Smooth muscle cell (in vitro differentiated cells): ENCODE data around the gene PTPRN2. TPM values are rescaled to one million over a fixed set of nuclear protein-coding genes. Genes with fewer than 3 reads are reported as not detected.

Experiments used
- DNase-seq: peaks from one replicate; lab custom pipeline; 2025; ENCODE audit not compliant: unreplicated experiment; lab: John Stamatoyannopoulos, UW
- H2AFZ ChIP-seq: fragments of 200-600 bp; sonication (generic); 2 replicates; pipeline ENCODE4 v1.6.0; 2016; ENCODE audit warnings: antibody characterized with exemption, low read depth, mild to moderate bottlenecking
- H3F3A ChIP-seq: fragments of 200-600 bp; sonication (generic); 2 replicates; pipeline ENCODE4 v1.6.0; 2017; ENCODE audit warnings: antibody characterized with exemption, low read depth
- H3K27ac ChIP-seq: fragments of 200-600 bp; sonication (generic); 2 replicates; pipeline ENCODE4 v1.5.1; 2016; ENCODE audit warnings: low read depth, mild to moderate bottlenecking
- H3K27me3 ChIP-seq: fragments of 200-600 bp; sonication (generic); 2 replicates; pipeline ENCODE4 v1.6.1; 2016; ENCODE audit warnings: low read depth, mild to moderate bottlenecking
- H3K36me3 ChIP-seq: fragments of 200-600 bp; sonication (generic); 2 replicates; pipeline ENCODE4 v1.5.1; 2016; ENCODE audit warnings: low read depth
- H3K4me1 ChIP-seq: fragments of 200-600 bp; sonication (generic); 2 replicates; pipeline ENCODE4 v1.5.1; 2016; ENCODE audit warnings: low read depth
- H3K4me2 ChIP-seq: fragments of 200-600 bp; sonication (generic); 2 replicates; pipeline ENCODE4 v1.6.0; 2016; ENCODE audit warnings: mild to moderate bottlenecking
- H3K4me3 ChIP-seq: fragments of 200-600 bp; sonication (generic); 2 replicates; pipeline ENCODE4 v1.5.1; 2016; ENCODE audit warnings: mild to moderate bottlenecking
- H3K79me2 ChIP-seq: fragments of 200-600 bp; sonication (generic); 2 replicates; pipeline ENCODE4 v1.6.0; 2016; ENCODE audit warnings: low read depth, mild to moderate bottlenecking
- H3K9ac ChIP-seq: fragments of 200-600 bp; sonication (generic); 2 replicates; pipeline ENCODE4 v1.6.0; 2016; ENCODE audit warnings: low read depth
- H3K9me3 ChIP-seq: fragments of 200-600 bp; sonication (generic); replicated peaks from 2 replicates; pipeline ENCODE4 v1.5.1; 2016; ENCODE audit warnings: low read depth
- H4K20me1 ChIP-seq: fragments of 200-600 bp; sonication (generic); 2 replicates; pipeline ENCODE4 v1.6.0; 2016; ENCODE audit warnings: low read depth
- CTCF ChIP-seq: fragments of 200-600 bp; sonication (generic); IDR thresholded peaks from 2 replicates; pipeline ENCODE4 v1.5.1; 2017; ENCODE audit warnings: borderline replicate concordance, mild to moderate bottlenecking, antibody characterized with exemption; ENCODE audit not compliant: insufficient read depth, poor library complexity, severe bottlenecking
- WGBS: methylation state at CpG from one replicate; pipeline ENCODE4 v1.1.7; 2016; ENCODE audit warnings: low lambda C conversion rate; 5-methylcytosine and 5-hydroxymethylcytosine counted together
- polyA plus RNA-seq: library from polyadenylated mRNA; unstranded; fragments of >200 nt; fragmentation: Nextera tagmentation; extraction: Ambion mirVana; gene quantifications from 2 replicates; pipeline ENCODE4 v1.2.1, GENCODE V29; 2016
- total RNA-seq: library from RNA; depleted of rRNA; stranded (reverse); fragments of >200 nt; gene quantifications from 2 replicates; pipeline ENCODE4 v1.2.3, GENCODE V29; 2014

PTPRN2 gene
- total and polyA plus RNA-seq, 2 experiments from 2014 or later: 0.09 to 0.87 TPM

- no peak overlapping the region for H3K9ac ChIP-seq
- no peaks in the 10 kb centered on the region for H3K9me3 ChIP-seq
- H3K79me2 ChIP-seq: no peaks in the 10 kb centered on the region
- H3K27ac ChIP-seq: no peak overlapping the region
- H3K36me3 ChIP-seq: no peaks in the 10 kb centered on the region
- H3K4me1 ChIP-seq: no peaks in the 10 kb centered on the region
- no peak overlapping the region for H2AFZ ChIP-seq
- H3F3A ChIP-seq: no peaks in the 10 kb centered on the region
- no peak for TF ChIP-seq CTCF
- peaks cover 31% of the 10 kb centered on the region for H3K27me3 ChIP-seq
- H4K20me1 ChIP-seq: no peaks in the 10 kb centered on the region
- no peak overlapping the region for H3K4me3 ChIP-seq
- no peak overlapping the region for H3K4me2 ChIP-seq
- DNase-seq: no peak
- WGBS: 74% methylated on average over 15 of the region's 15 CpGs
These were observed 990.7 kb downstream of the PTPRN2 start for GRCh38 chr7:157596881-157597280.

GRCh38 chr7:157596471-157596870 lies 991.2 kb downstream of the PTPRN2 start:
- no peak for TF ChIP-seq CTCF
- H3K9ac ChIP-seq: no peak overlapping the region
- no peak overlapping the region for H3K27ac ChIP-seq
- peaks cover 27% of the 10 kb centered on the region for H3K27me3 ChIP-seq
- H4K20me1 ChIP-seq: no peaks in the 10 kb centered on the region
- WGBS: 82% methylated on average over 11 of the region's 11 CpGs
- no peaks in the 10 kb centered on the region for H3K9me3 ChIP-seq
- H2AFZ ChIP-seq: no peak overlapping the region
- no peaks in the 10 kb centered on the region for H3K4me1 ChIP-seq
- no peak for DNase-seq
- H3F3A ChIP-seq: no peaks in the 10 kb centered on the region
- no peaks in the 10 kb centered on the region for H3K79me2 ChIP-seq
- H3K4me2 ChIP-seq: no peak overlapping the region
- H3K36me3 ChIP-seq: no peaks in the 10 kb centered on the region
- no peak overlapping the region for H3K4me3 ChIP-seq

- no peak for TF ChIP-seq CTCF
- Histone ChIP-seq H4K20me1 (no peaks in the 10 kb centered on the region), H3K9ac (no peak overlapping the region), H3K4me1 (no peaks in the 10 kb centered on the region), H3K4me3 (no peak overlapping the region), H3K4me2 (no peak overlapping the region), H3K36me3 (no peaks in the 10 kb centered on the region), H3F3A (no peaks in the 10 kb centered on the region), H3K27ac (no peak overlapping the region), H2AFZ (no peak overlapping the region), H3K27me3 (peaks cover 26% of the 10 kb centered on the region), H3K79me2 (no peaks in the 10 kb centered on the region), H3K9me3 (no peaks in the 10 kb centered on the region)
- DNase-seq: no peak
- 88% methylated on average over 11 of the region's 11 CpGs for WGBS
These were observed 991.6 kb downstream of the PTPRN2 start for GRCh38 chr7:157596026-157596425.

GRCh38 chr7:157595086-157595855 lies 992.4 kb downstream of the PTPRN2 start:
- H3F3A ChIP-seq: no peaks in the 10 kb centered on the region
- no peak overlapping the region for H2AFZ ChIP-seq
- H3K4me2 ChIP-seq: no peak overlapping the region
- H3K36me3 ChIP-seq: no peaks in the 10 kb centered on the region
- no peak overlapping the region for H3K4me3 ChIP-seq
- H3K9ac ChIP-seq: no peak overlapping the region
- peaks cover 26% of the 10 kb centered on the region for H3K27me3 ChIP-seq
- no peak for DNase-seq
- WGBS: 79% methylated on average over 20 of the region's 20 CpGs
- no peaks in the 10 kb centered on the region for H3K79me2 ChIP-seq
- H3K9me3 ChIP-seq: no peaks in the 10 kb centered on the region
- no peaks in the 10 kb centered on the region for H3K4me1 ChIP-seq
- no peak overlapping the region for H3K27ac ChIP-seq
- no peak for TF ChIP-seq CTCF
- H4K20me1 ChIP-seq: no peaks in the 10 kb centered on the region
